DND-41 (cell line): ENCODE data around the gene YWHAG.

Source experiments
- CTCF ChIP-seq: IDR thresholded peaks from 2 replicates; pipeline ENCODE4 v1.5.1; 2012; ENCODE audit warnings: borderline replicate concordance, low read length, moderate library complexity, mild to moderate bottlenecking; ENCODE audit not compliant: poor library complexity, severe bottlenecking; ENCODE audit errors: extremely low read depth
- EZH2 ChIP-seq: IDR thresholded peaks from 3 replicates; pipeline ENCODE4 v1.6.1; 2012; ENCODE audit warnings: borderline replicate concordance, low read depth, mild to moderate bottlenecking, moderate library complexity, low read length, inconsistent platforms; ENCODE audit not compliant: severe bottlenecking

- TF ChIP-seq CTCF (no peak), EZH2 (no peak)
Measured at GRCh38 chr7:76353744-76354143, 5.0 kb downstream of the YWHAG start.
